VCaP (cell line): ENCODE measurements around the gene MINPP1.
A peak's percentile ranks its signal among the peaks of the same experiment; 100 is the strongest.

Experiments
- H3K27ac ChIP-seq: fragments of 450-650 bp; 2 replicates; pipeline ENCODE4 v1.5.1; 2017
- CTCF ChIP-seq: fragments of 450-650 bp; conservative IDR thresholded peaks from 2 replicates; pipeline ENCODE4 v1.5.1; 2017; ENCODE audit warnings: mild to moderate bottlenecking, moderate library complexity

The MINPP1 gene

DNA sequence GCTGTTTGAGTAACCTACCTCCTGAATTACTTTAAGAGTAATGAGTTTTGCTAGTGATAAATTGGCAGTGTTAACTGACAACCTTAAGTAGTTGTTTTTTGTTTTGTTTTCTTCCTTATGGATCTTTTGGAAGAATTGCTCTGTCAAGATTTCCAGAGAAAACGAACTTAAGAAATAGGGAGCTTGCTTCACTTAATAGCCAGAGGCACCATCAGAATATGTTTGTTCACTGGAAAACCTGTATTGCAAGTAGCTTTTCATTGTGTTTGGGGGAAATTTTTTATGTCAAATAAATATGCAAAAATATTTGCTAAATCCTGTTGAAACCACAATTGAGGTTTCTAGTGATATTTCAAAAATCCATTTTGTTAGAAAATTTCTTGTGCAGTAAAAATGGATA lies 89.5 kb downstream of the MINPP1 start:
- TF ChIP-seq CTCF, result no peak

GRCh38 chr10:87594864-87595263 lies 90.2 kb downstream of the MINPP1 start:
- no peak overlapping the region for H3K27ac ChIP-seq
- TF ChIP-seq CTCF, result no peak

More for the DNA sequence above, 89.5 kb downstream of the MINPP1 start:
- no peak overlapping the region for H3K27ac ChIP-seq

GRCh38 chr10:87596351-87596750 lies 91.7 kb downstream of the MINPP1 start:
- TF ChIP-seq CTCF, result no peak
- H3K27ac ChIP-seq, result no peak overlapping the region

DNA sequence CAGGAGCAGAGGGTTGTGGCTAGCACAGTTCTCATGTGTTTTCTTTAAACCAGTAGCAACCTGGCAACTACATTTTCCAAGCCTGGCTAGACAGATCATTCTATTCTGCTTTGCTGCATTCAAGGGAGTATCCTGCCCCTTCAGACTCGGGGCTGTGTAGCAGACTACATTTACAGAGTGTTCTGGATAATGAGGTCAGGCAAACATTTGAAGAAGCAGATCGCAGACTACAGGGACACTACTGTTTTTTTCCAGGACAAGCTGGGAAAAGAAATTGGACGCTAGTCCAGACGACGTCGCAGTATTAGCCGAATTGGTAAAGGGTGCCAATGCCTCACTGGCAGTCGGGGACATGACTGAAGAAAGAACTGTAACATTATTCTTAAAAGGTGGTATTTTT lies 94.0 kb downstream of the MINPP1 start:
- H3K27ac ChIP-seq, result peak overlapping the region; percentile 34
- no peak for TF ChIP-seq CTCF

DNA sequence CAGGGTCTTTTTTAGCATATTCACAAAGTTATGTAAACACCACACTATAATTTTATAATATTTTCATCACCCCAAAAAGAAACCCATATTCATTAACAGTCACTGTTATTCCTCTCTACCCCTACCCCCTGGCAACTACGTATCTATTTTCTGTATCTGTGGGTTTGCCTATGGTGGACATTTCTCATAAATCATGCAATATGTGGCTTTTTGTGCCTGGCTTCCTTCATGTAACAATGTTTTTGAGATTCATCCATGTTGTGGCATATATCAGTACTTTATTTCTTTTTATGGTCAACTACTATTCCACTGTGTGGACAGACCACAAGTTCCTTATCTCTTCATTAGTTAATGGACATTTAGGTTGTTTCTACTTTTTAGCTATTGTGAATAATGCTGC lies 95.9 kb downstream of the MINPP1 start:
- TF ChIP-seq CTCF, result no peak

More for the DNA sequence above, 95.9 kb downstream of the MINPP1 start:
- no peak overlapping the region for H3K27ac ChIP-seq
